LNCAP (cell line): ENCODE data around the gene SCARB1.

ENCODE experiments used
- CTCF ChIP-seq: fragments of 450-650 bp; IDR thresholded peaks from 2 replicates; pipeline ENCODE4 v1.5.1; 2017; ENCODE audit warnings: mild to moderate bottlenecking

Gene SCARB1

GRCh38 chr12:124772289-124773170 is 91.1 kb downstream of the SCARB1 start:
- TF ChIP-seq CTCF: no peak

GRCh38 chr12:124771462-124772288 is 92.0 kb downstream of the SCARB1 start:
- TF ChIP-seq CTCF: peak; percentile 98

- TF ChIP-seq CTCF: no peak
These were observed 92.9 kb downstream of the SCARB1 start for GRCh38 chr12:124770728-124771127.

GRCh38 chr12:124769881-124770512 is 93.7 kb downstream of the SCARB1 start:
- no peak for TF ChIP-seq CTCF

GRCh38 chr12:124769163-124769530 is 94.5 kb downstream of the SCARB1 start:
- no peak for TF ChIP-seq CTCF

GRCh38 chr12:124768452-124769162 is 95.1 kb downstream of the SCARB1 start:
- no peak for TF ChIP-seq CTCF
